ENCODE measurements around the gene ZNF280B. TPM values are rescaled to one million over a fixed set of nuclear protein-coding genes. Genes with fewer than 3 reads are reported as not detected.
A peak's percentile ranks its signal among the peaks of the same experiment; 100 is the strongest.

ZNF280B gene
- total and polyA plus RNA-seq, 2 of the 13 experiments (the other 11 are each of a cell fraction or from before 2014, with no cell fraction given): 3.7 to 3.9 TPM

DNA sequence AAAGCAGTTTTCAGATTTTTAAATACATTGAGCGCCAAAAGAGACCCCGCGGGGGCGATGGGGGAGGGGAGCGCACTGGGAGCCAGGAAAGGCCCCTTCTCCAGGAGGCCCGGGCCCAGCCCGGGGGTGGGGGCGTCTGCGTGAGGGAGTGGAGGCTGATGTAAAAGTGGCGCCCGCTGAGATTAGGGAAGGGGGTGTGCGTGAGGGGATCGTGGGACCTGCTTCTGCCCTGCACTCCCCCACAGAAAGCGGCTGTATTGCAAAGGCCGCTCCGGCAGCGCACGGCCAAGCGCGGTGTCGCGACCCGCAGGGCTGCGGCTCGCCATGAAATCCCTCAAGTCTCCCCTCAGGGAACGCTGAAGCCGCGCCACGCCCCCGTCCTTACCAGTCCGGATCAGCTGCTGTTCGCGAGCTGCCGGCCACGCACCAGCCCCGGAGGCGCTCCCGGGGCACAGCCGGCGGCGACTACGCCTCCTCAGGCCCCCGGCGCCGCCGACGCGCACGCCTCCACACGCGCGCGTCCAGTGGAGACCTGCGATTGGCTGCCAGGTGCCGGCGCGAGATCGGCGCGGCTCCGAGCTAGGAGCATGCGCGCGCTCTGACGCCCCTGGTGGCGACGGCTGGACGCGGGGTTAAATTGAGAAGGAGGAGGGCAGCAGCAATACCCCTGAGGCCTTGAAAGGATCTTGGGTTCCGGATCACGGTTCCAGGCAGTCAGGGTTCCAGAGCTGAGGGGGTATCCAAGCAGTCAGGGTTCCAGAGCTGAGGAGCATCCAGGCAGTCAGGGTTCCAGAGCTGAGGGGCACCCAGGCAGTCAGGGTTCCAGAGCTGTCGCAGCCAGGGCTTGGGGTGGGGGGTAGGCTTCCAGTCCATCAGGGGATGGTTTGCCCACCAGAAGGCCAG lies at the start of gene ZNF280B (continued):
- TF ChIP-seq, protein P1, sequence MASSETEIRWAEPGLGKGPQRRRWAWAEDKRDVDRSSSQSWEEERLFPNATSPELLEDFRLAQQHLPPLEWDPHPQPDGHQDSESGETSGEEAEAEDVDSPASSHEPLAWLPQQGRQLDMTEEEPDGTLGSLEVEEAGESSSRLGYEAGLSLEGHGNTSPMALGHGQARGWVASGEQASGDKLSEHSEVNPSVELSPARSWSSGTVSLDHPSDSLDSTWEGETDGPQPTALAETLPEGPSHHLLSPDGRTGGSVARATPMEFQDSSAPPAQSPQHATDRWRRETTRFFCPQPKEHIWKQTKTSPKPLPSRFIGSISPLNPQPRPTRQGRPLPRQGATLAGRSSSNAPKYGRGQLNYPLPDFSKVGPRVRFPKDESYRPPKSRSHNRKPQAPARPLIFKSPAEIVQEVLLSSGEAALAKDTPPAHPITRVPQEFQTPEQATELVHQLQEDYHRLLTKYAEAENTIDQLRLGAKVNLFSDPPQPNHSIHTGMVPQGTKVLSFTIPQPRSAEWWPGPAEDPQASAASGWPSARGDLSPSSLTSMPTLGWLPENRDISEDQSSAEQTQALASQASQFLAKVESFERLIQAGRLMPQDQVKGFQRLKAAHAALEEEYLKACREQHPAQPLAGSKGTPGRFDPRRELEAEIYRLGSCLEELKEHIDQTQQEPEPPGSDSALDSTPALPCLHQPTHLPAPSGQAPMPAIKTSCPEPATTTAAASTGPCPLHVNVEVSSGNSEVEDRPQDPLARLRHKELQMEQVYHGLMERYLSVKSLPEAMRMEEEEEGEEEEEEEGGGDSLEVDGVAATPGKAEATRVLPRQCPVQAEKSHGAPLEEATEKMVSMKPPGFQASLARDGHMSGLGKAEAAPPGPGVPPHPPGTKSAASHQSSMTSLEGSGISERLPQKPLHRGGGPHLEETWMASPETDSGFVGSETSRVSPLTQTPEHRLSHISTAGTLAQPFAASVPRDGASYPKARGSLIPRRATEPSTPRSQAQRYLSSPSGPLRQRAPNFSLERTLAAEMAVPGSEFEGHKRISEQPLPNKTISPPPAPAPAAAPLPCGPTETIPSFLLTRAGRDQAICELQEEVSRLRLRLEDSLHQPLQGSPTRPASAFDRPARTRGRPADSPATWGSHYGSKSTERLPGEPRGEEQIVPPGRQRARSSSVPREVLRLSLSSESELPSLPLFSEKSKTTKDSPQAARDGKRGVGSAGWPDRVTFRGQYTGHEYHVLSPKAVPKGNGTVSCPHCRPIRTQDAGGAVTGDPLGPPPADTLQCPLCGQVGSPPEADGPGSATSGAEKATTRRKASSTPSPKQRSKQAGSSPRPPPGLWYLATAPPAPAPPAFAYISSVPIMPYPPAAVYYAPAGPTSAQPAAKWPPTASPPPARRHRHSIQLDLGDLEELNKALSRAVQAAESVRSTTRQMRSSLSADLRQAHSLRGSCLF (CRISPR knock-in tag; IDR thresholded peaks at IDR 0.05; ENCODE audit: borderline replicate concordance): no peak
- TF ChIP-seq ZNF501 (CRISPR knock-in tag; IDR thresholded peaks at IDR 0.05) (peak; percentile 74), CBX2 (IDR thresholded peaks at IDR 0.05; ENCODE audit: low read depth, low read length) (no peak), CBX2 (CRISPR knock-in tag; IDR thresholded peaks at IDR 0.05; ENCODE audit: low read depth) (no peak), SP1 (IDR thresholded peaks at IDR 0.05) (no peak), SP1 (CRISPR knock-in tag; IDR thresholded peaks at IDR 0.05) (no peak; the same call in 1 of the 2 replicates), ZBTB20 (CRISPR knock-in tag; IDR thresholded peaks at IDR 0.05; ENCODE audit: borderline replicate concordance, low read depth) (no peak), ZNF354B (CRISPR knock-in tag; IDR thresholded peaks at IDR 0.05) (peak; percentile 80), ZNF570 (CRISPR knock-in tag; IDR thresholded peaks at IDR 0.05; ENCODE audit: borderline replicate concordance) (no peak), FIP1L1 (IDR thresholded peaks at IDR 0.05; ENCODE audit: borderline replicate concordance, insufficient read depth, low read depth, low read length) (no peak), ZNF629 (CRISPR knock-in tag; conservative IDR thresholded peaks at IDR 0.05) (no peak), CREM (IDR thresholded peaks at IDR 0.05) (no peak; the same call in 1 of the 2 replicates), CREM (CRISPR knock-in tag; IDR thresholded peaks at IDR 0.05) (no peak), RFX1 (IDR thresholded peaks at IDR 0.05) (no peak), HNF4G (IDR thresholded peaks at IDR 0.05; ENCODE audit: borderline replicate concordance, low read depth, low read length) (no peak), HNF4G (CRISPR knock-in tag; IDR thresholded peaks at IDR 0.05; ENCODE audit: borderline replicate concordance, low read depth) (no peak; the same call in 1 of the 2 replicates)
- TF ChIP-seq, protein P2, sequence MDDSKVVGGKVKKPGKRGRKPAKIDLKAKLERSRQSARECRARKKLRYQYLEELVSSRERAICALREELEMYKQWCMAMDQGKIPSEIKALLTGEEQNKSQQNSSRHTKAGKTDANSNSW (CRISPR knock-in tag; IDR thresholded peaks at IDR 0.05; ENCODE audit: borderline replicate concordance): no peak
- TF ChIP-seq, protein P3, sequence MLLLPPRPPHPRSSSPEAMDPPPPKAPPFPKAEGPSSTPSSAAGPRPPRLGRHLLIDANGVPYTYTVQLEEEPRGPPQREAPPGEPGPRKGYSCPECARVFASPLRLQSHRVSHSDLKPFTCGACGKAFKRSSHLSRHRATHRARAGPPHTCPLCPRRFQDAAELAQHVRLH (CRISPR knock-in tag; IDR thresholded peaks at IDR 0.05; ENCODE audit: borderline replicate concordance, low read depth): no peak
- TF ChIP-seq, protein P4, sequence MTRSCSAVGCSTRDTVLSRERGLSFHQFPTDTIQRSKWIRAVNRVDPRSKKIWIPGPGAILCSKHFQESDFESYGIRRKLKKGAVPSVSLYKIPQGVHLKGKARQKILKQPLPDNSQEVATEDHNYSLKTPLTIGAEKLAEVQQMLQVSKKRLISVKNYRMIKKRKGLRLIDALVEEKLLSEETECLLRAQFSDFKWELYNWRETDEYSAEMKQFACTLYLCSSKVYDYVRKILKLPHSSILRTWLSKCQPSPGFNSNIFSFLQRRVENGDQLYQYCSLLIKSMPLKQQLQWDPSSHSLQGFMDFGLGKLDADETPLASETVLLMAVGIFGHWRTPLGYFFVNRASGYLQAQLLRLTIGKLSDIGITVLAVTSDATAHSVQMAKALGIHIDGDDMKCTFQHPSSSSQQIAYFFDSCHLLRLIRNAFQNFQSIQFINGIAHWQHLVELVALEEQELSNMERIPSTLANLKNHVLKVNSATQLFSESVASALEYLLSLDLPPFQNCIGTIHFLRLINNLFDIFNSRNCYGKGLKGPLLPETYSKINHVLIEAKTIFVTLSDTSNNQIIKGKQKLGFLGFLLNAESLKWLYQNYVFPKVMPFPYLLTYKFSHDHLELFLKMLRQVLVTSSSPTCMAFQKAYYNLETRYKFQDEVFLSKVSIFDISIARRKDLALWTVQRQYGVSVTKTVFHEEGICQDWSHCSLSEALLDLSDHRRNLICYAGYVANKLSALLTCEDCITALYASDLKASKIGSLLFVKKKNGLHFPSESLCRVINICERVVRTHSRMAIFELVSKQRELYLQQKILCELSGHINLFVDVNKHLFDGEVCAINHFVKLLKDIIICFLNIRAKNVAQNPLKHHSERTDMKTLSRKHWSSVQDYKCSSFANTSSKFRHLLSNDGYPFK (CRISPR knock-in tag; IDR thresholded peaks at IDR 0.05; ENCODE audit: borderline replicate concordance): no peak
- TF ChIP-seq, protein P5, sequence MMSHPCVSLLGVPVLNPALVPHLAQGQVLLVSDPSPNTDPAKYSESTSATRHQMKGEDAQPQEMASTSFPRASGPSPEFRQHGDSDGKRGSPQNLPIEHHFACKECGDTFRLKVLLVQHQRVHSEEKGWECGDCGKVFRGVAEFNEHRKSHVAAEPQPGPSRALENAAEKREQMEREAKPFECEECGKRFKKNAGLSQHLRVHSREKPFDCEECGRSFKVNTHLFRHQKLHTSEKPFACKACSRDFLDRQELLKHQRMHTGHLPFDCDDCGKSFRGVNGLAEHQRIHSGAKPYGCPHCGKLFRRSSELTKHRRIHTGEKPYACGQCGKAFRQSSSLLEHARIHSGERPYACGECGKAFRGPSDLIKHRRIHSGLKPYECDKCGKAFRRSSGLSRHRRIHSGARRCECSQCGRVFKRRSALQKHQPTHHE (CRISPR knock-in tag; IDR thresholded peaks at IDR 0.05; ENCODE audit: borderline replicate concordance): 0 out of 2 replicates have a peak, but pooled peaks have one; percentile 42

Data from HepG2 (cell line).